Measurements from ENCODE around the gene RPS3A. TPM values are rescaled to one million over a fixed set of nuclear protein-coding genes. Genes with fewer than 3 reads are reported as not detected.

The RPS3A gene
- total RNA-seq, 1 experiment from 2014 or later: 2,679 TPM

DNA sequence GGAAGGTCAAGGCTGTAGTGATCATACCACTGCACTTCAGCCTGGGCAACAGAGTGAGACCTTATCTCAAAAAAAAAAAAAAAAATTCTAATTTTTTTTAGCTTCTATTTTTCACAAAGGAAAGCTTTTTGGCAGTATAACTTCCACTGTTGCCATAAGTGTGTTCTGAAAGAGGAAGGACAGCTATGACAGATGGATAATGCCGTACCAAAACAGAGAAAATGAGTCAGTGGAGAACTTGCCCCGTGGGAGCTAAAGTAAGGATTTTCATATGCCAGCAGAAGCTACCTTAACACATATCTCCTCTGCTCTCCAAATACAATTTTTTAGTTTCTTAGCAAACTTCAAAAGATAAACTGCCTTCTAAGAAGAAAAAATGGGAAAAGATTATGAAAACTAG is 43.7 kb downstream of the RPS3A start:
- Histone ChIP-seq H2AFZ (ENCODE audit: low read length) (no peak overlapping the region), H3T11ph (ENCODE audit: low read length) (no peak overlapping the region), H3K14ac (ENCODE audit: insufficient read depth, low read length) (no peak overlapping the region), H4K91ac (ENCODE audit: insufficient read length, low read depth, low read length) (no peak overlapping the region), H2BK15ac (ENCODE audit: low read depth, low read length) (no peak overlapping the region), H3K27me3 (ENCODE audit: insufficient read depth, low read length) (no peaks in the 10 kb centered on the region), H3K79me1 (ENCODE audit: insufficient read depth, low read depth, low read length, poor library complexity, severe bottlenecking) (no peaks in the 10 kb centered on the region), H3K9ac (ENCODE audit: extremely low read depth, insufficient read length, low read length) (no peak overlapping the region), H4K5ac (ENCODE audit: insufficient read length, low read depth, low read length) (no peak overlapping the region), H3K27ac (ENCODE audit: insufficient read length, low read depth, low read length) (no peak overlapping the region), H3K18ac (ENCODE audit: insufficient read length, low read depth, low read length) (no peak overlapping the region), H2BK12ac (ENCODE audit: insufficient read length, low read depth, low read length) (no peak overlapping the region), H3K23ac (ENCODE audit: insufficient read length, low read depth, low read length) (no peak overlapping the region), H2BK120ac (ENCODE audit: low read depth, low read length, poor library complexity, severe bottlenecking) (no peak overlapping the region), H3K4me1 (ENCODE audit: insufficient read depth, low read length) (no peaks in the 10 kb centered on the region), H4K8ac (replicated peaks; ENCODE audit: insufficient read length, low read depth, low read length) (no peak overlapping the region), H3K4ac (ENCODE audit: low read depth, low read length) (no peak overlapping the region), H3K56ac (ENCODE audit: insufficient read length, low read depth, low read length) (no peak overlapping the region), H4K20me1 (ENCODE audit: control insufficient read depth, insufficient read depth, insufficient read length) (no peaks in the 10 kb centered on the region), H2BK20ac (ENCODE audit: low read depth, low read length, poor library complexity, severe bottlenecking) (no peak overlapping the region), H3K23me2 (ENCODE audit: insufficient read length, low read depth, low read length, poor library complexity, severe bottlenecking) (no peaks in the 10 kb centered on the region), H3K79me2 (ENCODE audit: insufficient read depth, low read length) (no peaks in the 10 kb centered on the region), H2AK5ac (ENCODE audit: insufficient read length, low read length) (no peak overlapping the region), H2BK5ac (ENCODE audit: insufficient read length, low read length) (no peak overlapping the region), H3K9me3 (ENCODE audit: control insufficient read depth, low read depth, low read length) (no peaks in the 10 kb centered on the region), H3K4me2 (ENCODE audit: insufficient read depth, insufficient read length, low read length) (no peak overlapping the region)
- H3K9me3 Mint-ChIP-seq: no peaks in the 10 kb centered on the region
- H3K27me3 Mint-ChIP-seq (ENCODE audit: low read depth): no peaks in the 10 kb centered on the region
- no peak overlapping the region for H3K27ac Mint-ChIP-seq
- no peak for DNase-seq
- no peak overlapping the region for H3K4me3 Mint-ChIP-seq
- peaks cover 7 to 8% of the 10 kb centered on the region in 2 experiments; a peak in 3 of 4 replicates for H3K4me1 Mint-ChIP-seq
- no CpG with 5 or more reads among the region's 2 CpGs for WGBS (ENCODE audit: extremely low coverage, insufficient read length, low lambda C conversion rate)
- H3K36me3 Mint-ChIP-seq (ENCODE audit: insufficient read depth in 1 of 3, low read depth in 3 of 3): peaks cover 19 to 52% (median 25%) of the 10 kb centered on the region in 3 experiments
- TF ChIP-seq, protein P1, sequence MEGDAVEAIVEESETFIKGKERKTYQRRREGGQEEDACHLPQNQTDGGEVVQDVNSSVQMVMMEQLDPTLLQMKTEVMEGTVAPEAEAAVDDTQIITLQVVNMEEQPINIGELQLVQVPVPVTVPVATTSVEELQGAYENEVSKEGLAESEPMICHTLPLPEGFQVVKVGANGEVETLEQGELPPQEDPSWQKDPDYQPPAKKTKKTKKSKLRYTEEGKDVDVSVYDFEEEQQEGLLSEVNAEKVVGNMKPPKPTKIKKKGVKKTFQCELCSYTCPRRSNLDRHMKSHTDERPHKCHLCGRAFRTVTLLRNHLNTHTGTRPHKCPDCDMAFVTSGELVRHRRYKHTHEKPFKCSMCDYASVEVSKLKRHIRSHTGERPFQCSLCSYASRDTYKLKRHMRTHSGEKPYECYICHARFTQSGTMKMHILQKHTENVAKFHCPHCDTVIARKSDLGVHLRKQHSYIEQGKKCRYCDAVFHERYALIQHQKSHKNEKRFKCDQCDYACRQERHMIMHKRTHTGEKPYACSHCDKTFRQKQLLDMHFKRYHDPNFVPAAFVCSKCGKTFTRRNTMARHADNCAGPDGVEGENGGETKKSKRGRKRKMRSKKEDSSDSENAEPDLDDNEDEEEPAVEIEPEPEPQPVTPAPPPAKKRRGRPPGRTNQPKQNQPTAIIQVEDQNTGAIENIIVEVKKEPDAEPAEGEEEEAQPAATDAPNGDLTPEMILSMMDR (conservative IDR thresholded peaks at IDR 0.05): no peak

Measured in H9 (cell line).